Muscle of arm (tissue), 12 donors: Measurements from ENCODE around the gene TGFBR2. TPM values are rescaled to one million over a fixed set of nuclear protein-coding genes. Genes with fewer than 3 reads are reported as not detected.

ENCODE experiments used
- DNase-seq: peaks from one replicate; pipeline ENCODE4 v3.0.0-alpha.2; 2013
- polyA plus RNA-seq, 12 donors: library from polyadenylated mRNA; unstranded; fragments of 120-200 nt; gene quantifications; one replicate each; pipeline ENCODE4 v1.2.1, GENCODE V29; 2013; ENCODE audit not compliant: insufficient read length in 12 of 12

Gene TGFBR2
- polyA plus RNA-seq, 12 donors, result 55.8 to 139 (median 66.5) TPM

DNA sequence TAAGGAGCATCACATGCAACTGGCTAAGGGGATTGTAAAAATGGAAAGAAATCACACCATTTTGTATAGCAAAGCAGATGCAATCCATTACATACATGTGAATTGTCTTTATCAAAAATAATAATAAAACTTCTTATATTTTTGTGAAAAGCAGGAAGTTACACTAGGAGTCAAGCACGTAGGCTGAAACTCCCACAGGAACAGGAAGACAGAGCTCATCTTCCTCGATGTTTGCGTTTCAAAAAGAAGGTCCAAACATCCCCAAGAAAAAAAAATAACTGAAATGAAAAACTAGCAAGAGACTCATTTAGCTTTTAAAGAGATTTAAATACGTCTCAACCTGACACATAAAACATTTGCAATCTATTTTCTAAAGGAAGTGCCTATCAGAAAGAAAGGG, 106.6 kb downstream of the TGFBR2 start:
- no peak for DNase-seq

DNA sequence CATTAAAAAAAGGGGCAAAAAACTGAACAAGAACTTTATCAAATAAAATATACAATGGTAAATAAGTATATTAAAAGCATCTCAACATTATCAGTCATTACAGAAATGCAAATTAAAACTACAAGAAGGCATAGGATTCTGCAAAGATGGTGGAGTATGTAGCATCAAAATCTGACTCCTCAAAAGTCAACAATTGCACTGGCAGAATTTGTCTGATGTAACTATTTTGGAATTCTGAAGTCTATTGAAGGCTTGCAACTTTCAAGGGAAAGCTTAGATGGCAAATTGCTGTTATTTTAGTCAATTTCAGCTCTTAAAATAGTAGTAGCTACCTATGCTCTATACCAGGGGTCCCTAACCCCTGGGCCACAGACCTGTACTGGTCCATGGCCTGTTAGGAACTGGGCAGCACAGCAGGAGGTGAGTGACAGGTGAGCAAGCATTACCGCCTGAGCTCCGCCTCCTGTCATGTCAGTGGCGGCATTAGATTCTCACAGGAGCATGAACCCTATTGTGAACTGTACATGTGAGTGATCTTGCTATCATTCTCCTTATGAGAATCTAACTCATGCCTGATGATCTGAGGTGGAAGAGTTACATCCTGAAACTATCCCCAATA, 107.6 kb downstream of the TGFBR2 start:
- DNase-seq, result no peak

DNA sequence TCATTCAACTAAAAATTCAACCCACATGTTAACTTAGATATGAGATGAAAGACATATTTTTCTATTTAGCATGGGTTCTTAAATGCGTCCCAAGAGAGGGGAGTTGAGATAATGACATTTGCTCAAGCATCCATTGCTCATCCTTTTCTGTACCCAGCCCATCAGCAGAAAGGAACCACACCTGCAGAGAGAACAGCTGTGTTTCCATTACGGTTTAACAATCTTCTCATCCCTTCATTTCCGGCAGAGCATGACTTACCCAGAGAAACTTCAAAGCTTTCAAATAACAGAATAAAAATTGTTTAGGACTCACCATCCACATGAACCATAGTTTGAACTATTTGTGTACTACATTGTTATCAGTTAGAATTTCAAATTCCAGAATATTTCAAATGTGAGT, 113.1 kb downstream of the TGFBR2 start:
- no peak for DNase-seq

DNA sequence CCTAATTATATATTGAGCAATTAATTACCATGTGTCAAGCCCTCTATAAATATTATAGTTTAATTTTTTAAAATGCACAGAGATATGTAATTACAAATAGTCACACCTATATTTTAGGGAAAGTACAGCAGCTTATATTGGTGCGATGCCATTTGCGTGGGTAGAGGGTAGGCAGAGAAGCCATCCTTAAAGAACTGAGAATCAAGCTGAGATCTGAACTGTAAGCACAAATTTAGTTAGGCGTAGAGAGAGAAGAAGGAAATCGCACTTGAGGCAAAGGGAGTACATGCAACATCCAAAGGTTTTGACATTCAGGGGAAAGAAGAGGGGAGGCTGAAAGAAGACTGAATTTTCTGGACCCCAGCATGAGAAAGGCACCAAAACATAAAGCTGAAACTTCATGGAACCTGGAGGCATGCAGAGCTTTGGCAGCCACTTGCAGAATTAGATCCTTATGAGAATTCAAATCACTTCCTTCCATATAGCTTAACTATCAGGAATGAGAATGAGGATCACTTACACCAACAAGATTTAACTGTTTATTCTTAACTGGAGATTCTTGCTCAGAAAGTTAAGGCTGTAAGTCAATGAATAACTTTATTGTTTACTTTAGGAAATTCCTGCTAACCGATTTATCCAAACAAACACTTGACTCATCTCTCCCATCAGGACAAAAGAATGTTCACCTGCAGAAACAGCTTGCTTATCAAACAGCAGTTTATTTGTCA, 114.3 kb downstream of the TGFBR2 start:
- DNase-seq, result no peak

DNA sequence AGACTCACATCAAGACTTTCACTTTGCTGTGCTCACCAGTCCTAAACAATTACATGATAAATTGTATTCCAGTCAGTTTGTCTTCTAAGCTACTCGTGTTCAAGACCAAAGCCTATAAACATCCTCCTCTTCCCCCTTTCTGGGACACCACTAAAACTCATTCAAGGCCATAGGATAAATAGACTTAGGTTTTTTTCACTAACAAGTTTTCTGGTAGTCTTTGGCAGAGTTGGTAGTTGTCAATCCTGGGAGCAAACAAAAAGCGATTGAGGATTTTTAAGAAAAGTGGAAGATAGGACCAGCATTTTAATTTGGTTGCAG, 114.9 kb downstream of the TGFBR2 start:
- no peak for DNase-seq

DNA sequence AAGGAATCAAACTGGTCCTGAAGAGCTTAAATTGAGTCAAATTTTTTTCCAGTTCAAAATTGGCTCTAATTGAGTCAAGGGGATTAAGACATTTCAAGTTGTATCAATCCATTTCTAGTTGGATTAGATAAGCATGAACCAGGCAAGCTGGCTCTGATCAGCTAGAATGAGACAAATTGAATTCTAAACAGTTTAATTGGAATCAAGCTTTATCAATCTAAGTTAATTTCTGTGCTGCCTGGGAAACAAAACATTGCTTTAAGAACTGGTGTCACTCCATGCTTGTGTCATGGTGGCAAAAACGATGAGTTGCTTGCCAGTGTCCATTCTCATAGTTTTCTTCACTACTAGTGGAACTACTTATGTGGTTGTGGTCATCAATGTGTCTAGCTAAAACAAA, 116.8 kb downstream of the TGFBR2 start:
- no peak for DNase-seq

DNA sequence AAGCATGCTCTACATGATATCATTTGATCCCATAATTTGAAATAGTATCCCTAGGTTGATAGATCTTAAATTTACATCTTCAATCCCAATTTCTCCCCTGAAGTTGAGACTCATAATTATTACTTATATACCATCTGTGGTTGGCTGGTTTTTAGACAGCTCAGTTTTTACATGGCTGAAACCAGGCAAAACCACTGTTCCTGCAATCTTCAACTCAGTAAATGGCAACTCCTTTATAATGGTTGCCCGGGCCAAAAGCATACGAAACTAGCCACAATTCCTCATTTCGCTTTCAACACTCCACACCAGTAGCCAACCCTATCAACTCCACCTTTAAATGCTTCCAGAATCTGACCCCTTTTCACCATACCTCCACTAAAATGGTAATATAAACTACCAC, 118.5 kb downstream of the TGFBR2 start:
- DNase-seq, result no peak

DNA sequence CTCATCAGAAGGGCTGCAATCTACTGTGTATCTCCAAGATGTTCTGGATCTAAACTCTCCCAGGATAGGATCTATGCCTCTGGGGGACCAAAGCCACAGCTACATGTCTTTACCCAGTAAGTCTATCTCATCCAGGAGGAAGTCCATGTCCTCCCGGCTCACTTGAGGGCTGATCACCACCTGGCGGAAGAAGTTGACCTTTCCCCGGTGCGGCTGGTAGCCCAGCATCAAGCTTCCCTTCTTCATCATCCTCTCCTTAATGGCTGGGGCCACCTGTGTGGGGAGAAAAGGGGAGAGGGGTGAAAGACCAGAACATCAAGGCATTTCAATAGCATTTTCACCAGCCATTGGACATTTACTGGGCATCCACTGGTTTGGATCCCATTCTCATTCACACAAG, 121.7 kb downstream of the TGFBR2 start:
- DNase-seq, result no peak

DNA sequence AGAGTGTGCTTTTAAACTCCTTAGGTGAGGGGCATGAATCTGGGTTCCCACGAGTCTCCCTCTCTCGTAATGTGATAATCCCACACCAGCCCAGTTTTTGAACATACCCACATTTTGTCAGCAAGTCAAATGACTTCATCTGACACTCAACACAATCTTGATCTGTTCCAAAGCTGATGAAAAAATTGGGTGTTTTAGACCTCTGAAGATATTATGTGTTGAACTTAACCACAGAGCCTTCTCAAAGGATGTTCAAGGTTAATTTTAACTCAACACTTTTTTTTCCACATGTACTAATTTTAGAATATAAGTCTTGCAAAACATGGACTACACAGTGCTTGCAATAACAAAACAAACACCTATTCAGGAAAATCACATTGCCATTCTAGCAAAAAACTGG, 123.1 kb downstream of the TGFBR2 start:
- DNase-seq, result no peak

DNA sequence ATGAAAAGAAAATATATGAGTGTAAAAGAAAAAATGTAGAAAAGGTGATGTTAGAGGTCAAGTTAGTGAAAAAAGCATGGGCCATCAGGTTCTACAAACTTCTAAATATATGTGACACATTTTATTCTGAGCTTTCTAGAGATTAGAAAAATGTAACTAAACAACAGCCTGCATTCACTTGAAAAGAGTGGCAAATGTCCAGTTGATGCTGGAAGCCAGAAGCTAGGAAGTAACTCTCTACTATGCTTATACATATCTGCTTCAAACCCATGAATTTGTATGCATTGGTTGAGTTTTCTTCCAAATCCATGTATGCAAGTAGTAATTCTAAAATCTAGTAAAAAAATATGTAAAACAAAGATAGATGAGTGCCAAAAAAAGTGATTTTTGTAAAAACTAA, 123.5 kb downstream of the TGFBR2 start:
- DNase-seq, result no peak

DNA sequence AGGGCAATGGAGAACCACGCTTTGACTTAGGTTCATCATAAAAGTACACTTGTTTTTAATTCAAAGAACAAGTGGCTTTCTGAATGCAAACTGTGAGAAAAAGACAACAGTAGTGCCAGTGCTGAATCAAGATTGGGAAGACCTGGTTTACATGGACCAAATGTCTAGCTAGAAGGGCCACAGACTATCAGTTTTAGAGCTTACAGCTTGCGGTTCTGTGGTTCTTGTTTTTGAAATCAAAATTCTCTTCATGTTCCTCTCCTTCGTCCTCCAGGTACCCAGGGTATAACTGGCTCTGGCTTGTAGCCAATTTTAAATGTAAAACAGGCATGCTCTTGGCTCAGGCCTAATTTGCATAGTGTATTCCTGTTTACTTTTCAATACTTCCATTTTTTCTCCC, 124.6 kb downstream of the TGFBR2 start:
- no peak for DNase-seq

DNA sequence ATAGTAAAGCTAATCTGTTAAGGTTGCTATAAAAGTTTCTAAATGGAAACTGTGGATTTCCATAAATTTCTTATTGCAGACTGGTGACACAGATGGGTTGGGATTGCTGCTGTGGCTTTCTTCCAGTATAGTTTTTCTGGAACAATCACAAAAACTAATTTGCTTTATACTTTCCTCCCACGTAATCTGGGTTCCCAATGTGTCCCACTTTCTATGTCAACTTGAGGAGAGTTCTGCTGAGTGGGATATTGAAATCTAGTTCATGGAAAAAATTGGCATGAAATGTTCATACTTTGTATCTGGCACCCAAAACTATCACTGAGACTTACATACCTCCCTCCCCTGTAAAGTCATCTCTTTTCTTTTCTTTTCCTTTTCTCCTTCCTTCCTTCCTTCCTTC, 126.8 kb downstream of the TGFBR2 start:
- no peak for DNase-seq

DNA sequence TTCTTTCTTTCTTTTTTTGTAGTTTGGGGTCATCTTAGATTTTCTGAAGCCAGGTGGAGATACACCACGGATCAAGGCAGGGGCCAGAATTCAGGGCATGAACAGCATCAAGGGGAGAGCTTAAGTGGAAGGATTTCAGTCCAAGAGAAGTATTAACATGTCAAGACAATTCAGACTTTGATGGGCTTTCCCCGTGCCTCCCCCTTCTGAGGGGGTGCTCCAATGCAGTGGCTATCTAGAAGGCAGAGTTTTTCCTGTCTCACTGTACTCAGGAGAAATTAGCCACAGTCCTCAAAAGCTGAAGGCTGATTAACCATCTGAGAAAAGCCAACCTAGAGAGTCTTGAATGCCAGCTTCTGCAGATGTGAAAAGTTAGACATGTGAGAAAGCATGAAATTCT, 127.3 kb downstream of the TGFBR2 start:
- DNase-seq, result no peak

DNA sequence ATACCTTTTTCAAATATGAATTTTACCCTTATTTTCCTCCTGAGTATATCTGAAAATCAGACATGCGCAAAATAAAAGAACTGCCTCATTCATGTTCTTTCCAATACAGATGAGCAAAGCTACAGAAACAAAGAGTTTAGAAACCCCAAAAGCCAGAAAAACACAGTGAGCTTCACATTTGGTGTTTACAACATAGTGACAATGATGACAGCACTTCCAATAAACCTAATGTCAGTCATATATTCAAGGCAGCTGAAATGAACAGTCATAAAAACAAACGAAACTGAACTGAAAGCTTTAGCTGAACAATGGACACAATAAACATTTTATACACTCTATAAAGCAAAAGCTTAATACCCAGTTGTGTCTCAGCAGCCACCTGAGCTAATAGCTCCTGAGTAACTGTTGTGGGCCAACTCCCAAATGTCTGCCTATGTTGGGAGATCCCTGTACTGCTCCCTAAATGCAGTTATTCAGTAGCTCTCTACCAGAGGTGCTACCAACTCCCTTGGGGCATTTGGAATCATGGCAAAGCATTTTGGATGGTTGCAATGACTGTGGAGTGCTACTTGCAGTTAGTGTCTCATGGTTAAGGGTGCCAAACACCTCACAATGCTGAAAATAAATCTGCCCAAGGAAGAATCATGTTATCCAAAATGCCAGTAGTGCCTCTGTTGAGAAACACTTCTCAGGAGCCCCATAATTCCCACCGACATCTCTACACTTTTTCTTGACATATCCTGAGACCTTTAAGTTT, 131.5 kb downstream of the TGFBR2 start:
- DNase-seq, result no peak

DNA sequence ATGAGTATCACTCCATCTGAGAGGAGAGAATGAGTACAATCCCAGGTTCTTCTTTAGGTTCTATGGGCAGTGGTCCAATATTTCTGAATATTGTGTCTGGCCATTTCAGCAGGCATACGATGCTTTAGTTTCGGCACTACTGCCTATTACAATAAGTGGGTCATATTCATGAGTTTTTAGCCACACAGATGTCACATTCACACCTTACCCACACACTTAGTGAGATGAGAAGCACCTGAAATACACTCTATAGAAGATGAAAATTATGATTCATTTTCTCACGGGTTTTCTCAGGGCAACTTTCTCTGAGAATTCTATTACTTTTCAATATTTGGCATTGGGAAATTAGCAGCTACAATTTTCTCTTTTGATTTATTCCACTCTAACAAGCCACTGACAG, 132.2 kb downstream of the TGFBR2 start:
- DNase-seq, result no peak

DNA sequence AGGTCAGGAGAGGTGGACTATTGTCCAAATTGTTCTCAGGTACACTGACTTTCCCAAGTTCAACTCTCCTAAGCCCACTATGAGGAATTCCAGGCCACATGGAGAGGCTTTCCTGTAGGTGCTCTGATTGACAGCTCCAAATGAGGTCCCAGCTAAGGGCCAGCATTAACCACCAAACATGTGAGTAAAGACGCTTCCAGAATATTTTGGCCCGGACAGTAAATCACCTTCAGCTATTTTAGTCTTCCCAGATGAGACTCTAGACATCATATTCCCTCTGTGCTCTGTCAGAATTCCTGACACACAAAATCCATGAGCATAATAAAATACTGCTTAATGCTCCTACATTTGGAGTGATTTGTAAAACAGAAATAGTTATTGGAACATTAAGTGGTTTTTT, 135.5 kb downstream of the TGFBR2 start:
- no peak for DNase-seq

DNA sequence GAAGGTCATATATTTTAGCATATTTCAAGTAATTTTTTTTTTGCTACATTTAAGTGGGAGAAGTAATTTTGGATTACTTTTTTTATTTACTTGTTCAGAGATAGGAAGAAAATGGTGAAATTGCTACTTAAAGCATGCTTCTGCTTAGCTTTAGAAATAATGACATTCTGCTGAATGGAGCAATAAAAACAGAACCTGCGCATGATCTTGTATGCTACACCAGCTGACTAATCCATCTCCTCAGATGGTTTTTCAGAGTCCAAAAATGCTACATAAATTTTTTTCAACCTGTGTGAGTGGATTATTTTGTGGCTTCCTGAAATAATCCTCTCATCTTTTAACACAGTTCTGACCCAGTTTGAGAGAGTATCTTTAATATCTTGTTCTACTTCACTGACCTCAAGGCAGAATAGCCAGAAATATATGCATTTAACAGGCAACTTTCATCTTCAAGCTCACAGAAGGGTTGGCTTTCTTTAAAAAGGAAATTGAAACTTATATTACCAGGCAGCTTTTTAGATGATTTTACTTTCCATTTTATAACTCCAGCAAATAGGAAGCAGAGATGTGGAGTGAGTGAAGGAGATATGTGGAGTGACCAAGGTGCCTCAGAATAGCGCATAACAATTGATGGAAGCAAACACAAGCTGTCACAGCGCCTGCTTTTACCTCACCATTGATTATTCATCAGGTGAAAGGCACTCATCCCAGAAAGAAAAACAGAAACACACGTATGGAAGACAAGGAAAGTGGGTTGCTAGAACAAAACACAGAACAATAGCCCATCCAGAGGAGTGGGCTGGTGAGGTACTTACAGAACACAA, 136.6 kb downstream of the TGFBR2 start:
- no peak for DNase-seq
